ENCODE data around the gene FAM20A. TPM values are rescaled to one million over a fixed set of nuclear protein-coding genes. Genes with fewer than 3 reads are reported as not detected.

The FAM20A gene
- total RNA-seq, 1 donor from 2014 or later = 38.7 TPM

DNA sequence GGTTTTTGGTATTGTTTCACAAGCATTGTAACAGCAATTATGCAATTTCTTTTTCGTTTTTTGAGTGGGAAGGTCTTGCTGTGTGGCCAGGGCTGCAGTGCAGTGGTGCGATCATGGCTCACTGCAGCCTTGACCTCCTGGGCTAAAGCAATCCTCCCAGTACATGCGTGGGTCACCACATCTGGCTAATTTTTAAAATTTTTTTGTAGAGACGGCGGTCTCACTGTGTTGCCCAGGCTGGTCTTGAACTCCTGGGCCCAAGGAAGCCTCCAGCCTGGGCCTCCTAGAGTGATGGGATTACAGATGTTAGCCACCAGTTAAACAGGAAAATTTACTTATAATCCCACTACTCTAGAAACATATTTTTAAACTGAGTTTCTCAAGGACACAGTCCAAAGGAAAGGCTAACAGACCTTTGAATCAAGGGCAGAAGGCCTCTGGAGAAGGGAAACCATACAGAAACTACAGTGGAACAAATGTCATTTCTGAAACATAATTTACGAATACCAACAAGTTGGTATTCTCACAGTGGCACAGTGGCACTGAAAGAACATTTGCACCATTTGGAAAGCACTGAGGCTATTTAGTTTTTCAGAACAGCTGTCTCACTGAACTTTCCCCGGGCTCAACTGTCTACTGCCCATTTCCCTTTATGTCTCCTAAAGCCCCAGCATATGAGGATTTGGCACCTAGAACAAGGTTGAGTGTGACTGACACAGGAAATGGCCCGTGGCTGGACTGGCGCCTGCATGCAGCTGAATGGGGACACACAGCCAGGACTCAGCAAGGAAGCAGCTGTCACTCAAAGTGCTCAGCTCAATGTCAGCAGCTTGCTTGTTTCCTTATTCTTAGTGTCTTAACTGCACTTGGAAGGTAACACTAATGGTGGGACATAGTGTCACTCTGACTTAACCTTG, 91.8 kb downstream of the FAM20A start:
- Histone ChIP-seq H3K36me3 (no peaks in the 10 kb centered on the region), H3K27me3 (ENCODE audit: low read depth) (no peaks in the 10 kb centered on the region), H3K4me1 (peaks cover 25% of the 10 kb centered on the region), H3K9me3 (no peaks in the 10 kb centered on the region), H3K27ac (peak overlapping the region; percentile 2), H3K4me3 (no peak overlapping the region)
- ATAC-seq (no peak), DNase-seq (peak; percentile 64)
- TF ChIP-seq, protein P1, sequence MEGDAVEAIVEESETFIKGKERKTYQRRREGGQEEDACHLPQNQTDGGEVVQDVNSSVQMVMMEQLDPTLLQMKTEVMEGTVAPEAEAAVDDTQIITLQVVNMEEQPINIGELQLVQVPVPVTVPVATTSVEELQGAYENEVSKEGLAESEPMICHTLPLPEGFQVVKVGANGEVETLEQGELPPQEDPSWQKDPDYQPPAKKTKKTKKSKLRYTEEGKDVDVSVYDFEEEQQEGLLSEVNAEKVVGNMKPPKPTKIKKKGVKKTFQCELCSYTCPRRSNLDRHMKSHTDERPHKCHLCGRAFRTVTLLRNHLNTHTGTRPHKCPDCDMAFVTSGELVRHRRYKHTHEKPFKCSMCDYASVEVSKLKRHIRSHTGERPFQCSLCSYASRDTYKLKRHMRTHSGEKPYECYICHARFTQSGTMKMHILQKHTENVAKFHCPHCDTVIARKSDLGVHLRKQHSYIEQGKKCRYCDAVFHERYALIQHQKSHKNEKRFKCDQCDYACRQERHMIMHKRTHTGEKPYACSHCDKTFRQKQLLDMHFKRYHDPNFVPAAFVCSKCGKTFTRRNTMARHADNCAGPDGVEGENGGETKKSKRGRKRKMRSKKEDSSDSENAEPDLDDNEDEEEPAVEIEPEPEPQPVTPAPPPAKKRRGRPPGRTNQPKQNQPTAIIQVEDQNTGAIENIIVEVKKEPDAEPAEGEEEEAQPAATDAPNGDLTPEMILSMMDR (IDR thresholded peaks at IDR 0.05) = no peak
- intact Hi-C loops (cut with DNase I) = no loop called here

- H3K27me3 ChIP-seq (ENCODE audit: low read depth) = no peaks in the 10 kb centered on the region
- TF ChIP-seq, protein P1 (IDR thresholded peaks at IDR 0.05) = no peak
- DNase-seq (no peak), ATAC-seq (no peak)
- H3K4me1 ChIP-seq = peaks cover 20% of the 10 kb centered on the region
- H3K36me3 ChIP-seq = no peaks in the 10 kb centered on the region
- intact Hi-C loops (cut with DNase I) = no loop called here
- no peak overlapping the region for H3K4me3 ChIP-seq
- H3K9me3 ChIP-seq = no peaks in the 10 kb centered on the region
- no peak overlapping the region for H3K27ac ChIP-seq
Observed at GRCh38 chr17:68507576-68507975, 93.6 kb downstream of the FAM20A start.

GRCh38 chr17:68505951-68506350, 95.2 kb downstream of the FAM20A start:
- Histone ChIP-seq H3K36me3 (no peaks in the 10 kb centered on the region), H3K9me3 (no peaks in the 10 kb centered on the region), H3K4me3 (no peak overlapping the region), H3K27ac (no peak overlapping the region), H3K4me1 (peaks cover 15% of the 10 kb centered on the region), H3K27me3 (ENCODE audit: low read depth) (no peaks in the 10 kb centered on the region)
- ATAC-seq (no peak), DNase-seq (no peak)
- intact Hi-C loops (cut with DNase I) = no loop called here
- TF ChIP-seq, protein P1 (IDR thresholded peaks at IDR 0.05) = no peak

GRCh38 chr17:68501074-68501473, 100.1 kb downstream of the FAM20A start:
- Histone ChIP-seq H3K4me3 (no peak overlapping the region), H3K36me3 (no peaks in the 10 kb centered on the region), H3K27ac (no peak overlapping the region), H3K9me3 (no peaks in the 10 kb centered on the region), H3K4me1 (peaks cover 28% of the 10 kb centered on the region), H3K27me3 (ENCODE audit: low read depth) (no peaks in the 10 kb centered on the region)
- TF ChIP-seq, protein P1 (IDR thresholded peaks at IDR 0.05) = no peak
- ATAC-seq (no peak), DNase-seq (no peak)
- intact Hi-C loops (cut with DNase I) = no loop called here

GRCh38 chr17:68499587-68499986, 101.6 kb downstream of the FAM20A start:
- peak overlapping the region; percentile 75 for H3K27ac ChIP-seq
- ATAC-seq (no peak), DNase-seq (no peak)
- H3K9me3 ChIP-seq = no peaks in the 10 kb centered on the region
- H3K4me1 ChIP-seq = peaks cover 28% of the 10 kb centered on the region
- TF ChIP-seq, protein P1 (IDR thresholded peaks at IDR 0.05) = no peak
- no peaks in the 10 kb centered on the region for H3K27me3 ChIP-seq (ENCODE audit: low read depth)
- intact Hi-C loops (cut with DNase I) = no loop called here
- no peaks in the 10 kb centered on the region for H3K36me3 ChIP-seq
- no peak overlapping the region for H3K4me3 ChIP-seq

Data from lower lobe of right lung (tissue), 2 donors.